DND-41 (cell line): Measurements from ENCODE around the gene PEMT.

Experiments
- CTCF ChIP-seq: IDR thresholded peaks from 2 replicates; pipeline ENCODE4 v1.5.1; 2012; ENCODE audit warnings: borderline replicate concordance, low read length, moderate library complexity, mild to moderate bottlenecking; ENCODE audit not compliant: poor library complexity, severe bottlenecking; ENCODE audit errors: extremely low read depth
- EZH2 ChIP-seq: IDR thresholded peaks from 3 replicates; pipeline ENCODE4 v1.6.1; 2012; ENCODE audit warnings: borderline replicate concordance, low read depth, mild to moderate bottlenecking, moderate library complexity, low read length, inconsistent platforms; ENCODE audit not compliant: severe bottlenecking

GRCh38 chr17:17462048-17462824, 129.3 kb downstream of the PEMT start:
- no peak for TF ChIP-seq CTCF
- no peak for TF ChIP-seq EZH2
